ENCODE results near the gene NVL. TPM values are rescaled to one million over a fixed set of nuclear protein-coding genes. Genes with fewer than 3 reads are reported as not detected.
"Not testable (repeated sequence)": the region's sequence is repeated elsewhere in the genome, so short reads cannot be mapped to it uniquely, and the experiment has no call there.

Gene NVL
- total RNA-seq, 2 experiments from 2014 or later: 37.7 to 40.4 TPM

DNA sequence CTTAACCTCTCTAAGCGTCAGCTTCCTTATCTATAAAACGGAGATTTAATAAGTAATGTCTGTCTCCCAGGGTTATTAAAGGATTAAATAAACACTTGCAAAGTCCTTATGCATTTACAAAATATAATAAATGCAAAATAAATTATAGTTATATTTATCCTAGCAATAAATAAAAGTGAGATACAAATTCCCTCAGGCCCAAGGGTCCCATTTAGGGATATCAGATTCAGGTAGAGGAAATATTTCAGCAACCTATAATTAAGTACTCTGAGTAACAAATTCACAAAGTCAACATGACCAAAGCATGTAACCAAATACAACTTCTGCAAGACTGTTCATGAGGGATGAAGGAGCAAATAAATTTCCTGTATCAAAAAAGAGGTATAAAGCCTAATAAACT is 17.9 kb downstream of the NVL start:
- DNase-seq: no peak
- ATAC-seq: no peak
- Mint-ChIP-seq H3K4me1 (ENCODE audit: low read depth) (no peaks in the 10 kb centered on the region), H3K9me3 (no peaks in the 10 kb centered on the region), H3K4me3 (no peak overlapping the region), H3K27ac (no peak overlapping the region), H3K36me3 (ENCODE audit: low read depth) (peaks cover 22% of the 10 kb centered on the region), H3K27me3 (no peaks in the 10 kb centered on the region)
- POLR2A ChIA-PET: no interaction called here
- TF ChIP-seq, protein P1, sequence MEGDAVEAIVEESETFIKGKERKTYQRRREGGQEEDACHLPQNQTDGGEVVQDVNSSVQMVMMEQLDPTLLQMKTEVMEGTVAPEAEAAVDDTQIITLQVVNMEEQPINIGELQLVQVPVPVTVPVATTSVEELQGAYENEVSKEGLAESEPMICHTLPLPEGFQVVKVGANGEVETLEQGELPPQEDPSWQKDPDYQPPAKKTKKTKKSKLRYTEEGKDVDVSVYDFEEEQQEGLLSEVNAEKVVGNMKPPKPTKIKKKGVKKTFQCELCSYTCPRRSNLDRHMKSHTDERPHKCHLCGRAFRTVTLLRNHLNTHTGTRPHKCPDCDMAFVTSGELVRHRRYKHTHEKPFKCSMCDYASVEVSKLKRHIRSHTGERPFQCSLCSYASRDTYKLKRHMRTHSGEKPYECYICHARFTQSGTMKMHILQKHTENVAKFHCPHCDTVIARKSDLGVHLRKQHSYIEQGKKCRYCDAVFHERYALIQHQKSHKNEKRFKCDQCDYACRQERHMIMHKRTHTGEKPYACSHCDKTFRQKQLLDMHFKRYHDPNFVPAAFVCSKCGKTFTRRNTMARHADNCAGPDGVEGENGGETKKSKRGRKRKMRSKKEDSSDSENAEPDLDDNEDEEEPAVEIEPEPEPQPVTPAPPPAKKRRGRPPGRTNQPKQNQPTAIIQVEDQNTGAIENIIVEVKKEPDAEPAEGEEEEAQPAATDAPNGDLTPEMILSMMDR (IDR thresholded peaks at IDR 0.05): no peak
- intact Hi-C loops (cut with micrococcal nuclease): no loop called here
- CTCF ChIA-PET: interaction anchor here (0.8 kb wide), 1 partner anchor 138 kb away, joined by 3 read pairs; no protein-coding TSS in a partner anchor

DNA sequence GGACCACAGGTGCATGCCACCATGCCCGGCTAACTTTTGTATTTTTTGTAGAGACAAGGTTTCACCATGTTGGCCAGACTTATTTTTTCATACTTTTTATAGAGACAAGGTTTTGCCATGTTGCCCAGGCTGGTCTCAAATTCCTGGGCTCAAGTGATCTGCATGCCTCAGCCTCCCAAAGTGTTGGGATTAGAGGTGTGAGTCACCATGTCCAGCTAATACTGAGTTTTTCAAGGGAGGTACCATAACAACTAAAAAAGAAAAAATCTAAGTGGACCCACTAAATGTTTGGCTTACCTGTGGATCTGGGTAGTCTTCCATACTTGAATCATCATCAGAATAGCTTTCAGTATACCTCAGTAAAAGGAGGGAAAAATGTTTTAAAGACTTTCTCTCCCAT is 18.5 kb downstream of the NVL start:
- peaks cover 22% of the 10 kb centered on the region for H3K36me3 Mint-ChIP-seq (ENCODE audit: low read depth)
- H3K27ac Mint-ChIP-seq; intact Hi-C loops (cut with micrococcal nuclease); DNase-seq; ATAC-seq; H3K9me3 Mint-ChIP-seq; POLR2A ChIA-PET; H3K4me1 Mint-ChIP-seq (ENCODE audit: low read depth); H3K4me3 Mint-ChIP-seq; H3K27me3 Mint-ChIP-seq: not testable (repeated sequence)
- CTCF ChIA-PET: interaction anchor here (1.0 kb wide), 1 partner anchor 145 kb away, joined by 3 read pairs; no protein-coding TSS in a partner anchor

DNA sequence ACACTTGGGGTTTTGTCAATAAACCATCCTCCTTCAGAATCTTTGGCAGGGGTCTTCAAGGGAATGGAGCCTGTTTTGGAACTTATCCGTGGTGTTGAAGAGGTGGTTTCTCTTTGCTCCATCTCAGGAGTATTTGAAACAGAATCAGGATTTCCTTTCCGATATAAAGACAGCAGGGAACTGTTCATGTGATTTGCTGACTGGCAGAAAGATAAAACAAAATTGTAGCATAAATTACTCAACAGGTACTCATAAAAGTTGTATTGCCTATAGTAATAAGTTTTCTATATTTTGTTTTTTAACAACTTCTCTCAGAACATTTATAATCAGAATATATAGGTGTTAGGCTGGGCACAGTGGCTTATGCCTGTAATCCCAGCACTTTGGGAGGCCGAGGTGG is 21.9 kb downstream of the NVL start:
- ATAC-seq (no peak), DNase-seq (no peak)
- Mint-ChIP-seq H3K27ac (no peak overlapping the region), H3K9me3 (no peaks in the 10 kb centered on the region), H3K27me3 (no peaks in the 10 kb centered on the region), H3K4me1 (ENCODE audit: low read depth) (no peaks in the 10 kb centered on the region), H3K4me3 (no peak overlapping the region), H3K36me3 (ENCODE audit: low read depth) (peaks cover 29% of the 10 kb centered on the region)
- ChIA-PET CTCF (no interaction called here), POLR2A (no interaction called here)
- TF ChIP-seq, protein P1 (IDR thresholded peaks at IDR 0.05): no peak
- intact Hi-C loops (cut with micrococcal nuclease): no loop called here

DNA sequence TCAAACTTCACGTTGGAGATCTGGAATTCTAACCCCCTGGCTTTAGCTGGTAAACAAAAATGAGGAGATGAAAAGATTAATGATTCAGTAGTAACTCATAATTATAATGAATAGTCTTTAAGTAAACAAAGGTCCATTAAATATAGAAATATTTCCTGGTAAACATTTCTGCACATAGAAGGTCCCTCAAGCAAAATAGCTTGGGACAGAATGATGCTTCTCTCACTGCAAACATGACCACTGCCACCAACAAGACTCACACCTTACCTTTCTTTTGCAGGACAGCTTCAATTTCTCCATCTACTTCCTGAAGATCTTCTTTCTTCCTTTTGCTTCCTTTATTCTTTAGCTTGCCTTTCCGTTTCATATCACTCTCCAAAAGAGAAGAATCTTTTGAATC is 25.2 kb downstream of the NVL start:
- ChIA-PET CTCF (interaction anchor here (1.5 to 2.1 kb wide), 2 partner anchors 112 to 152 kb away, joined by 3 to 6 read pairs; no protein-coding TSS in a partner anchor), POLR2A (no interaction called here)
- ATAC-seq (no peak), DNase-seq (no peak)
- intact Hi-C loops (cut with micrococcal nuclease): no loop called here
- H3K27ac Mint-ChIP-seq: no peak overlapping the region
- peaks cover 30% of the 10 kb centered on the region for H3K36me3 Mint-ChIP-seq (ENCODE audit: low read depth)
- H3K4me1 Mint-ChIP-seq (ENCODE audit: low read depth): no peaks in the 10 kb centered on the region
- TF ChIP-seq, protein P1 (IDR thresholded peaks at IDR 0.05): no peak
- no peak overlapping the region for H3K4me3 Mint-ChIP-seq
- no peaks in the 10 kb centered on the region for H3K27me3 Mint-ChIP-seq
- no peaks in the 10 kb centered on the region for H3K9me3 Mint-ChIP-seq

DNA sequence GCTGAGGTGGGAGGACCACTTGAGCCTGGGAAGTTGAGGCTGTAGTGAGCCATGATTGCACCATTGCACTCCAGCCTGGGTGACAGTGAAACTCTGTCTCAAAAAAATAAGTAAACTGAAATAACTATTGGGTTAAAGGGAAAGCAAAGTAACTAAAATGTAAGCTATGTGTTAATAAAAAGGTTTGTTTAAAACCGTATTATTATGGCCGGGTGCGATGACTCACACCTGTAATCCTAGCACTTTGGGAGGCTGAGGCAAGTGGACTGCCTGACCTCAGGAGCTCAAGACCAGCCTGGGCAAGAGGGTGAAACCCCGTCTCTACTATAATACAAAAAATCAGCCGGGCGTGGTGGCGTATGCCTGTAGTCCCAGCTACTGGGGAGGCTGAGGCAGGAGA is 27.0 kb downstream of the NVL start:
- TF ChIP-seq, protein P1 (IDR thresholded peaks at IDR 0.05): no peak
- DNase-seq (no peak), ATAC-seq (no peak)
- no peaks in the 10 kb centered on the region for H3K27me3 Mint-ChIP-seq
- intact Hi-C loops (cut with micrococcal nuclease): no loop called here
- ChIA-PET CTCF (no interaction called here), POLR2A (no interaction called here)
- no peaks in the 10 kb centered on the region for H3K9me3 Mint-ChIP-seq
- peaks cover 40% of the 10 kb centered on the region for H3K36me3 Mint-ChIP-seq (ENCODE audit: low read depth)
- no peak overlapping the region for H3K4me3 Mint-ChIP-seq
- H3K4me1 Mint-ChIP-seq (ENCODE audit: low read depth): no peaks in the 10 kb centered on the region
- H3K27ac Mint-ChIP-seq: no peak overlapping the region

DNA sequence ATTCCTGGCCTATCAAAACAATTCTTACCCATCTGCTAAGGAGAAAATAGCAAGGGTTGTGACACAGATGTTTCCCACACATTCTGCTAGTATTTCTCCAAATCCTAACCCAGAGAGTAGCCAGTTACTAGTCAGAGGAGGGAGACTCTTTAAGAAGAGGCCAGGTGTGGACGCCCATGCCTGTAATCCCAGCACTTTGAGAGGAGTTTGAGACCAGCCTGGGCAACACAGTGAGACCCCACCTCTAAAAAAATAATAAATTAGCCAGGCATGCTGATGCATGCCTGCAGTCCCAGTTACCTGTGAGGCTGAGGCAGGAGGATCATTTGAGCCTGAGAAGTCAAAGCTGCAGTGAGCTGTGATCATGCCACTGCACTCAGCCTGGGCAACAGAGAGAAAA is 28.6 kb downstream of the NVL start:
- Mint-ChIP-seq H3K27ac (no peak overlapping the region), H3K4me3 (no peak overlapping the region), H3K9me3 (no peaks in the 10 kb centered on the region), H3K4me1 (ENCODE audit: low read depth) (no peaks in the 10 kb centered on the region), H3K27me3 (no peaks in the 10 kb centered on the region), H3K36me3 (ENCODE audit: low read depth) (peaks cover 35% of the 10 kb centered on the region)
- CTCF ChIA-PET: no interaction called here
- TF ChIP-seq, protein P1 (IDR thresholded peaks at IDR 0.05): no peak
- ATAC-seq (no peak), DNase-seq (no peak)
- intact Hi-C loops (cut with micrococcal nuclease): no loop called here
- POLR2A ChIA-PET: no interaction called here
